Measurements from ENCODE around the gene DICER1. TPM values are rescaled to one million over a fixed set of nuclear protein-coding genes. Genes with fewer than 3 reads are reported as not detected.

The DICER1 gene
- total RNA-seq, 4 donors from 2014 or later = 64.7 to 137 (median 87.6) TPM

GRCh38 chr14:95049952-95050351 lies 107.4 kb downstream of the DICER1 start:
- no peak for ATAC-seq (ENCODE audit: low FRiP score)
- TF ChIP-seq CTCF (IDR thresholded peaks at IDR 0.05) = no peak

GRCh38 chr14:95048771-95049312 lies 108.5 kb downstream of the DICER1 start:
- DNase-seq (ENCODE audit: low spot score) (no peak), ATAC-seq (ENCODE audit: low FRiP score) (no peak)
- TF ChIP-seq CTCF (IDR thresholded peaks at IDR 0.05) = no peak

More at GRCh38 chr14:95049952-95050351, 107.4 kb downstream of the DICER1 start:
- no peak for DNase-seq (ENCODE audit: low spot score)

- DNase-seq (ENCODE audit: low spot score) (no peak), ATAC-seq (ENCODE audit: low FRiP score) (no peak)
- TF ChIP-seq CTCF (IDR thresholded peaks at IDR 0.05) = no peak
Observed at GRCh38 chr14:95047754-95048153, 109.6 kb downstream of the DICER1 start.

- ATAC-seq (ENCODE audit: low FRiP score) (no peak), DNase-seq (ENCODE audit: low spot score) (peak; percentile 9)
- no peak for TF ChIP-seq CTCF (IDR thresholded peaks at IDR 0.05)
Observed at GRCh38 chr14:95046711-95047681, 110.3 kb downstream of the DICER1 start.

- ATAC-seq (ENCODE audit: low FRiP score) (no peak), DNase-seq (ENCODE audit: low spot score) (peak; percentile 8)
- TF ChIP-seq CTCF (IDR thresholded peaks at IDR 0.05) = no peak
Observed at GRCh38 chr14:95045836-95046430, 111.4 kb downstream of the DICER1 start.

GRCh38 chr14:95045106-95045701 lies 112.1 kb downstream of the DICER1 start:
- DNase-seq (ENCODE audit: low spot score) = peak; percentile 7
- ATAC-seq (ENCODE audit: low FRiP score) = no peak
- no peak for TF ChIP-seq CTCF (IDR thresholded peaks at IDR 0.05)

Measured in omental fat pad (tissue), 4 donors.